Endothelial cell of umbilical vein (primary cell): ENCODE data around the gene UTP18. TPM values are rescaled to one million over a fixed set of nuclear protein-coding genes. Genes with fewer than 3 reads are reported as not detected.

ENCODE experiments used
- BruUV-seq: library from RNA; stranded (reverse); fragments of 400-500 nt; replicated peaks from 2 replicates; lab custom pipeline; 2021; lab: Mats Ljungman, UMichigan
- CTCF ChIA-PET: fragments of 300-600, 350-600 bp; sonication (Branson Sonifier 250); formaldehyde crosslinking; loops from one replicate; lab custom pipeline; 2021; ENCODE audit warnings: antibody characterized with exemption, inconsistent platforms; lab: Charles Lee
- POLR2A ChIA-PET: fragments of 300-600, 350-600 bp; sonication (Branson Sonifier 250); formaldehyde crosslinking; loops from one replicate; lab custom pipeline; 2021; ENCODE audit warnings: antibody characterized with exemption, inconsistent platforms; lab: Charles Lee
- DNase-seq: peaks from one replicate; pipeline ENCODE4 v3.0.0-alpha.2; 2011; ENCODE audit warnings: low read depth, low spot score
- FAIRE-seq: peaks from 2 replicates; lab custom pipeline; 2011; peaks lifted over from hg19 to GRCh38; lab: Jason Lieb, UNC
- H2AFZ ChIP-seq: 2 replicates; pipeline ENCODE4 v1.6.0; 2012; ENCODE audit warnings: low read depth, low read length, control low read depth, inconsistent platforms
- H3K27ac ChIP-seq: 2 replicates; pipeline ENCODE4 v1.5.1; 2011; ENCODE audit warnings: low read depth, mild to moderate bottlenecking, control low read depth, low read length, moderate library complexity; ENCODE audit not compliant: insufficient read depth
- H3K27me3 ChIP-seq, 2 experiments: 2 replicates each; pipeline versions ENCODE4 v1.6.0 to v1.6.1; 2011; ENCODE audit warnings: low read length in 2 of 2, mixed read lengths in 1 of 2; ENCODE audit not compliant: control insufficient read depth in 2 of 2, insufficient read depth in 2 of 2
- H3K36me3 ChIP-seq, 2 experiments: 2 replicates in 1 of 2; 3 replicates in 1 of 2; pipeline ENCODE4 v1.5.1; 2011; ENCODE audit warnings: low read length in 2 of 2, mild to moderate bottlenecking in 1 of 2, moderate library complexity in 1 of 2; ENCODE audit not compliant: control insufficient read depth in 2 of 2, insufficient read depth in 2 of 2; ENCODE audit errors: extremely low read depth in 1 of 2
- H3K4me1 ChIP-seq: 3 replicates; pipeline ENCODE4 v1.5.1; 2011; ENCODE audit warnings: mild to moderate bottlenecking, low read length; ENCODE audit not compliant: control insufficient read depth, insufficient read depth; ENCODE audit errors: extremely low read depth
- H3K4me2 ChIP-seq: 2 replicates; pipeline ENCODE4 v1.6.1; 2011; ENCODE audit warnings: low read length, control low read depth, mixed read lengths; ENCODE audit not compliant: insufficient read depth
- H3K4me3 ChIP-seq, 3 experiments: fragments of 200-600 bp in 1 of 3; sonication (generic), shearing (Covaris generic) in 1 of 3; replicated peaks in 1 of 3; 2 replicates each; pipeline ENCODE4 v1.5.1; 2011 to 2016; ENCODE audit warnings: control low read depth in 3 of 3, low read length in 3 of 3, mild to moderate bottlenecking in 2 of 3, inconsistent platforms in 1 of 3, low read depth in 1 of 3, moderate library complexity in 1 of 3; ENCODE audit not compliant: insufficient read depth in 1 of 3
- H3K79me2 ChIP-seq: 2 replicates; pipeline ENCODE4 v1.6.0; 2012; ENCODE audit warnings: low read length, inconsistent platforms; ENCODE audit not compliant: control insufficient read depth, insufficient read depth
- H3K9ac ChIP-seq: replicated peaks from 2 replicates; pipeline ENCODE3; 2011; ENCODE audit warnings: low read length, control low read depth; ENCODE audit not compliant: insufficient read depth; ENCODE audit errors: extremely low read depth
- H3K9me1 ChIP-seq: replicated peaks from 3 replicates; pipeline ENCODE4 v1.6.0; 2011; ENCODE audit warnings: mild to moderate bottlenecking, low read length; ENCODE audit not compliant: control insufficient read depth, insufficient read depth; ENCODE audit errors: extremely low read depth
- H3K9me3 ChIP-seq: replicated peaks from 2 replicates; pipeline ENCODE4 v1.5.1; 2012; ENCODE audit warnings: low read length, inconsistent platforms; ENCODE audit not compliant: control insufficient read depth, insufficient read depth
- H4K20me1 ChIP-seq: replicated peaks from 2 replicates; pipeline ENCODE3; 2011; ENCODE audit warnings: mild to moderate bottlenecking, low read length; ENCODE audit not compliant: control insufficient read depth, insufficient read depth; ENCODE audit errors: extremely low read depth
- EZH2 ChIP-seq: IDR thresholded peaks from 2 replicates; pipeline ENCODE4 v1.6.1; 2012; ENCODE audit warnings: borderline replicate concordance, low read depth, mild to moderate bottlenecking, moderate library complexity, low read length, inconsistent platforms; ENCODE audit not compliant: severe bottlenecking
- FOS ChIP-seq: IDR thresholded peaks from 2 replicates; pipeline ENCODE4 v1.6.1; 2011; ENCODE audit warnings: mild to moderate bottlenecking, low read length, moderate library complexity, borderline replicate concordance; ENCODE audit not compliant: insufficient read depth
- GATA2 ChIP-seq: IDR thresholded peaks from 2 replicates; pipeline ENCODE4 v1.7.0; 2011; ENCODE audit warnings: low read depth, mild to moderate bottlenecking, moderate library complexity, mixed read lengths, low read length; ENCODE audit not compliant: insufficient read length, insufficient read depth
- JUN ChIP-seq: IDR thresholded peaks from 2 replicates; pipeline ENCODE4 v1.6.1; 2011; ENCODE audit warnings: borderline replicate concordance, low read depth; ENCODE audit not compliant: insufficient read length, insufficient read depth
- MYC ChIP-seq: IDR thresholded peaks from one replicate; pipeline ENCODE4 v1.6.1; 2011; ENCODE audit warnings: mild to moderate bottlenecking, low read depth, low read length
- POLR2A ChIP-seq: IDR thresholded peaks from 2 replicates; pipeline ENCODE4 v1.6.1; 2012; ENCODE audit warnings: low read depth, mild to moderate bottlenecking, control low read depth, low read length
- POLR2AphosphoS5 ChIP-seq: IDR thresholded peaks from 2 replicates; pipeline ENCODE4 v1.6.1; 2012; ENCODE audit warnings: low read depth, mild to moderate bottlenecking, control low read depth, low read length, moderate library complexity; ENCODE audit not compliant: insufficient read depth
- dilution Hi-C: fragments of 300-500 bp; cut with MboI; formaldehyde crosslinking; loops from one replicate; pipeline ENCODE4 v1.15.0; 2019; ENCODE audit warnings: low sequenced_read_pairs; ENCODE audit not compliant: extremely low pct_ligation_motif_present
- intact Hi-C: fragments of 100-400 bp; cut with micrococcal nuclease; formaldehyde crosslinking; loops from one replicate; pipeline ENCODE4 v1.10.0; 2022
- polyA plus RNA-seq, 4 experiments: library from polyadenylated mRNA; depleted of rRNA in 3 of 4; stranded (reverse) in 3 of 4; unstranded in 1 of 4; fragments of >200 nt; gene quantifications; 2 replicates each; pipeline versions ENCODE4 v1.2.1 to v1.2.3, GENCODE V29; 2011 to 2012; ENCODE audit warnings: missing spikeins in 1 of 4
- total RNA-seq: library from RNA; stranded (reverse); gene quantifications from 2 replicates; pipeline ENCODE4 v1.2.3, GENCODE V29; 2021
- TF ChIP-seq, protein P1 (sequence below), 2 donors: IDR thresholded peaks; 1 replicate in 1 of 2; 2 replicates in 1 of 2; pipeline ENCODE4 v1.5.1; 2011; ENCODE audit warnings: low read length in 2 of 2, mild to moderate bottlenecking in 2 of 2, moderate library complexity in 2 of 2, control low read depth in 1 of 2, inconsistent platforms in 1 of 2, low read depth in 1 of 2; ENCODE audit not compliant: insufficient read depth in 1 of 2; ENCODE audit errors: extremely low read depth in 1 of 2
- TF ChIP-seq, protein P2 (sequence below): IDR thresholded peaks from 2 replicates; pipeline ENCODE4 v1.6.1; 2011; ENCODE audit not compliant: insufficient read depth, insufficient read length

Gene UTP18
- total and polyA plus RNA-seq, 2 donors (not counting 3 experiments of a cell fraction or from before 2014, with no cell fraction given), result 9.1 to 29.3 TPM

DNA sequence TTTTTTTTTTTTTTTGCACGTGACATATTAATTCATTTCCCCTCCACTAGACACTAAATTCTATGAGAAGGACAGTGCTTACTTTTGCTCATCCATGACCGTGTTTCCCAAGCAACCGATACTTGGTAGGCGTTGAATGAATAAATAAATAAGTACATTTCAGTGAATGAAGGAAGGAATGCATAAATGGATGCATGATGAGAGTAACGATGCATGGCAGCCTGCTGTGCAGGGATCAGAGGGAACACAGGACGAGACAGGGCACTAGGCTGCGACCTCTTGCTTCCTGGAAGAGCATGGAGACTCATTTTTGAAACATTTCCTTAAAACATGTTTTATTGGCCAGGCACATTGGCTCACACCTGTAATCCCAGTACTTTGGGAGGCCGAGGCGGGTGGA is 84.2 kb downstream of the UTP18 start:
- CTCF ChIA-PET, result no interaction called here
- DNase-seq, result no peak
- no peaks in the 10 kb centered on the region for H4K20me1 ChIP-seq
- TF ChIP-seq EZH2 (no peak), MYC (no peak), FOS (no peak), POLR2AphosphoS5 (no peak), GATA2 (no peak), POLR2A (no peak), JUN (no peak)
- TF ChIP-seq, protein P1, sequence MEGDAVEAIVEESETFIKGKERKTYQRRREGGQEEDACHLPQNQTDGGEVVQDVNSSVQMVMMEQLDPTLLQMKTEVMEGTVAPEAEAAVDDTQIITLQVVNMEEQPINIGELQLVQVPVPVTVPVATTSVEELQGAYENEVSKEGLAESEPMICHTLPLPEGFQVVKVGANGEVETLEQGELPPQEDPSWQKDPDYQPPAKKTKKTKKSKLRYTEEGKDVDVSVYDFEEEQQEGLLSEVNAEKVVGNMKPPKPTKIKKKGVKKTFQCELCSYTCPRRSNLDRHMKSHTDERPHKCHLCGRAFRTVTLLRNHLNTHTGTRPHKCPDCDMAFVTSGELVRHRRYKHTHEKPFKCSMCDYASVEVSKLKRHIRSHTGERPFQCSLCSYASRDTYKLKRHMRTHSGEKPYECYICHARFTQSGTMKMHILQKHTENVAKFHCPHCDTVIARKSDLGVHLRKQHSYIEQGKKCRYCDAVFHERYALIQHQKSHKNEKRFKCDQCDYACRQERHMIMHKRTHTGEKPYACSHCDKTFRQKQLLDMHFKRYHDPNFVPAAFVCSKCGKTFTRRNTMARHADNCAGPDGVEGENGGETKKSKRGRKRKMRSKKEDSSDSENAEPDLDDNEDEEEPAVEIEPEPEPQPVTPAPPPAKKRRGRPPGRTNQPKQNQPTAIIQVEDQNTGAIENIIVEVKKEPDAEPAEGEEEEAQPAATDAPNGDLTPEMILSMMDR (IDR thresholded peaks at IDR 0.05; ENCODE audit: extremely low read depth in 1 of 2, insufficient read depth in 1 of 2, low read depth in 1 of 2, low read length in 2 of 2), result no peak
- TF ChIP-seq, protein P2, sequence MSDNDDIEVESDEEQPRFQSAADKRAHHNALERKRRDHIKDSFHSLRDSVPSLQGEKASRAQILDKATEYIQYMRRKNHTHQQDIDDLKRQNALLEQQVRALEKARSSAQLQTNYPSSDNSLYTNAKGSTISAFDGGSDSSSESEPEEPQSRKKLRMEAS, result no peak
- no peaks in the 10 kb centered on the region for H3K4me1 ChIP-seq
- dilution Hi-C loops, result no loop called here
- no peaks in the 10 kb centered on the region for H3K36me3 ChIP-seq
- H2AFZ ChIP-seq, result no peak overlapping the region
- POLR2A ChIA-PET, result no interaction called here
- no peak overlapping the region for H3K4me2 ChIP-seq
- BruUV-seq, result no TSS peak
- FAIRE-seq, result no peak
- intact Hi-C loops, result no loop called here
- no peak overlapping the region for H3K27ac ChIP-seq
- no peaks in the 10 kb centered on the region for H3K79me2 ChIP-seq
- no peaks in the 10 kb centered on the region for H3K9me1 ChIP-seq
- H3K9me3 ChIP-seq, result no peaks in the 10 kb centered on the region
- H3K9ac ChIP-seq, result no peak overlapping the region
- H3K4me3 ChIP-seq, result no peak overlapping the region
- peaks cover 0 to 6% of the 10 kb centered on the region in 2 experiments for H3K27me3 ChIP-seq
